Common myeloid progenitor, CD34-positive (primary cell): Measurements from ENCODE around the gene NDUFS2.

ENCODE experiments used
- CTCF ChIA-PET: fragments of 350-600 bp; sonication (Branson Sonifier 250); formaldehyde crosslinking; loops from one replicate; lab custom pipeline; 2021; ENCODE audit warnings: antibody characterized with exemption; lab: Charles Lee
- POLR2A ChIA-PET: fragments of 350-600 bp; sonication (Branson Sonifier 250); formaldehyde crosslinking; loops from one replicate; lab custom pipeline; 2021; ENCODE audit warnings: antibody characterized with exemption; lab: Charles Lee
- DNase-seq, 3 donors: peaks; one replicate each; pipeline versions ENCODE4 v3.0.0 to v3.0.0-alpha.2; 2013
- H3K27ac ChIP-seq, 2 experiments: 1 replicate in 1 of 2; 2 replicates in 1 of 2; pipeline ENCODE4 v1.7.0; 2013; ENCODE audit warnings: inconsistent platforms in 2 of 2, low read length in 2 of 2, mild to moderate bottlenecking in 2 of 2, low read depth in 1 of 2, moderate library complexity in 1 of 2; ENCODE audit not compliant: severe bottlenecking in 2 of 2, insufficient read depth in 1 of 2, poor library complexity in 1 of 2
- H3K27me3 ChIP-seq, 5 experiments: replicated peaks in 2 of 5; 1 replicate in 3 of 5; 2 replicates in 2 of 5; pipeline versions ENCODE4 v1.6.1 to v1.7.0; 2013; ENCODE audit warnings: low read length in 4 of 5, mild to moderate bottlenecking in 2 of 5, moderate library complexity in 2 of 5, inconsistent platforms in 1 of 5; ENCODE audit not compliant: insufficient read depth in 5 of 5, control insufficient read depth in 4 of 5
- H3K36me3 ChIP-seq, 4 experiments: 1 replicate in 2 of 4; 2 replicates in 2 of 4; pipeline versions ENCODE4 v1.6.1 to v1.7.0; 2013; ENCODE audit warnings: low read length in 3 of 4, control low read depth in 1 of 4, mild to moderate bottlenecking in 1 of 4; ENCODE audit not compliant: control insufficient read depth in 4 of 4, insufficient read depth in 4 of 4
- H3K4me1 ChIP-seq, 4 experiments: 1 replicate in 3 of 4; 2 replicates in 1 of 4; pipeline versions ENCODE4 v1.6.1 to v1.7.1; 2013; ENCODE audit warnings: low read length in 3 of 4, mild to moderate bottlenecking in 3 of 4, control low read depth in 1 of 4, inconsistent platforms in 1 of 4, moderate library complexity in 1 of 4; ENCODE audit not compliant: control insufficient read depth in 4 of 4, insufficient read depth in 4 of 4; ENCODE audit errors: control extremely low read depth in 1 of 4
- H3K4me3 ChIP-seq, 7 experiments: 1 replicate in 4 of 7; 2 replicates in 3 of 7; pipeline versions ENCODE4 v1.5.1 to v1.7.0; 2013; ENCODE audit warnings: mild to moderate bottlenecking in 7 of 7, low read length in 6 of 7, moderate library complexity in 6 of 7, inconsistent platforms in 2 of 7, low read depth in 2 of 7, control low read depth in 1 of 7; ENCODE audit not compliant: insufficient read depth in 4 of 7, control insufficient read depth in 1 of 7; ENCODE audit errors: extremely low read depth in 1 of 7
- H3K9me3 ChIP-seq, 5 experiments: 1 replicate in 4 of 5; 2 replicates in 1 of 5; pipeline versions ENCODE4 v1.6.1 to v1.7.1; 2013; ENCODE audit warnings: low read length in 4 of 5, mild to moderate bottlenecking in 2 of 5, inconsistent platforms in 1 of 5, low read depth in 1 of 5, moderate library complexity in 1 of 5; ENCODE audit not compliant: control insufficient read depth in 4 of 5, insufficient read depth in 2 of 5; ENCODE audit errors: control extremely low read depth in 1 of 5
- WGBS: methylation state at CpG from one replicate; pipeline ENCODE4 v1.1.5; 2013; ENCODE audit not compliant: insufficient coverage; 5-methylcytosine and 5-hydroxymethylcytosine counted together

The NDUFS2 gene

DNA sequence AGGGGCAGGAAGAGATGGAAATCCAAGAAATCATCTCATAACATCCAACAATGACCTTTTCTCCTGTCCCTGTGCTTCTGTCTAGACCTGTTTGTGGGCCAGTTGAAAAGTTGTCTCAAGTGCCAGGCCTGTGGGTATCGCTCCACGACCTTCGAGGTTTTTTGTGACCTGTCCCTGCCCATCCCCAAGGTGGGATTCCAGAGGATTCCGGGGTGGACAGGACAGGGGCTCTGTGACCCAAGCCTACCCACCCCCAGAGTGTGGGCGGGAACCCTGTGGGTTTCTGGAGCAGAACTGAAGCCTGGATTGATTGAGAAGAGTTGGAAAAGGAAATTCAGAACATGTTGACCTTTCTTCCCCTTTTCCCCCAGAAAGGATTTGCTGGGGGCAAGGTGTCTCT lies 38.4 kb upstream of the NDUFS2 start:
- peaks cover 0 to 52% (median 22%) of the 10 kb centered on the region in 4 experiments for H3K36me3 ChIP-seq
- H3K9me3 ChIP-seq, result no peaks in the 10 kb centered on the region
- H3K4me1 ChIP-seq, result peaks cover 3 to 44% (median 39%) of the 10 kb centered on the region in 4 experiments
- DNase-seq, result no peak
- POLR2A ChIA-PET, result no interaction called here
- peak overlapping the region in 1 of 2 experiments; percentile 98 for H3K27ac ChIP-seq
- no peak overlapping the region for H3K4me3 ChIP-seq
- no peaks in the 10 kb centered on the region for H3K27me3 ChIP-seq
- CTCF ChIA-PET, result interaction anchor here (2.2 to 6.1 kb wide), 3 partner anchors 9 to 14 kb away, joined by 10 to 45 read pairs (median 12); partner anchors contain the start of genes B4GALT3 and UFC1
- WGBS, result 100% methylated on average over 4 of the region's 5 CpGs

DNA sequence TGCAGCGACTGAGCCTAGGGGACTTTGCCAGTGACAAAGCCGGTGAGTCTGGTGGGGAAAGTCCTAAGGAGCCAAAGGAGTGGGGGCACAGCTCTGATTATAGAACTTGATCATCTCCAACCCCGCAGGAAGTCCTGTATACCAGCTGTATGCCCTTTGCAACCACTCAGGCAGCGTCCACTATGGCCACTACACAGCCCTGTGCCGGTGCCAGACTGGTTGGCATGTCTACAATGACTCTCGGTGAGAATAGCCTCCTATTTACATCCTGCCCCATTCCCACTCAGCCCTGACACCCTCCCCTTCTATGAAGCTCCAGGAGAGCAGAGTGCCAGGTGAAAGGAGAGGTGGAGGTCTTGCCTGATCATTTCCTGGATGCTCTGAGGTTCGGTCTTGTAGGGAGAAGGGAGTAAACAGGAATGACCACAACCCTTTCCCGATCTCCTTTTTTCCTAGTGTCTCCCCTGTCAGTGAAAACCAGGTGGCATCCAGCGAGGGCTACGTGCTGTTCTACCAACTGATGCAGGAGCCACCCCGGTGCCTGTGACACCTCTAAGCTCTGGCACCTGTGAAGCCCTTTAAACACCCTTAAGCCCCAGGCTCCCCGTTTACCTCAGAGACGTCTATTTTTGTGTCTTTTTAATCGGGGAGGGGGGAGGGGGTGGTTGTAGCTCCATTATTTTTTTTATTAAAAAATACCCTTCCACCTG lies 37.1 kb upstream of the NDUFS2 start:
- 100% methylated on average over 10 of the region's 14 CpGs for WGBS
- Histone ChIP-seq H3K27ac (peak overlapping the region; percentile 97 to 98), H3K4me3 (peak overlapping the region in 5 of 7 experiments; percentile 74 to 91 (median 77)), H3K9me3 (no peaks in the 10 kb centered on the region), H3K4me1 (peaks cover 3 to 37% (median 31%) of the 10 kb centered on the region in 4 experiments), H3K36me3 (peaks cover 5 to 56% (median 33%) of the 10 kb centered on the region in 4 experiments), H3K27me3 (no peaks in the 10 kb centered on the region)
- ChIA-PET CTCF (interaction anchor here (0.8 to 6.1 kb wide), 19 partner anchors 7 to 217 kb away, joined by 3 to 45 read pairs (median 6); partner anchors contain the start of genes ADAMTS4, B4GALT3, CFAP126 and KLHDC9), POLR2A (interaction anchor here (0.6 to 1.8 kb wide), 4 partner anchors 12 to 144 kb away, joined by 3 to 12 read pairs (median 4); partner anchors contain the start of genes B4GALT3, DEDD, F11R and UFC1)
- DNase-seq, result no peak

DNA sequence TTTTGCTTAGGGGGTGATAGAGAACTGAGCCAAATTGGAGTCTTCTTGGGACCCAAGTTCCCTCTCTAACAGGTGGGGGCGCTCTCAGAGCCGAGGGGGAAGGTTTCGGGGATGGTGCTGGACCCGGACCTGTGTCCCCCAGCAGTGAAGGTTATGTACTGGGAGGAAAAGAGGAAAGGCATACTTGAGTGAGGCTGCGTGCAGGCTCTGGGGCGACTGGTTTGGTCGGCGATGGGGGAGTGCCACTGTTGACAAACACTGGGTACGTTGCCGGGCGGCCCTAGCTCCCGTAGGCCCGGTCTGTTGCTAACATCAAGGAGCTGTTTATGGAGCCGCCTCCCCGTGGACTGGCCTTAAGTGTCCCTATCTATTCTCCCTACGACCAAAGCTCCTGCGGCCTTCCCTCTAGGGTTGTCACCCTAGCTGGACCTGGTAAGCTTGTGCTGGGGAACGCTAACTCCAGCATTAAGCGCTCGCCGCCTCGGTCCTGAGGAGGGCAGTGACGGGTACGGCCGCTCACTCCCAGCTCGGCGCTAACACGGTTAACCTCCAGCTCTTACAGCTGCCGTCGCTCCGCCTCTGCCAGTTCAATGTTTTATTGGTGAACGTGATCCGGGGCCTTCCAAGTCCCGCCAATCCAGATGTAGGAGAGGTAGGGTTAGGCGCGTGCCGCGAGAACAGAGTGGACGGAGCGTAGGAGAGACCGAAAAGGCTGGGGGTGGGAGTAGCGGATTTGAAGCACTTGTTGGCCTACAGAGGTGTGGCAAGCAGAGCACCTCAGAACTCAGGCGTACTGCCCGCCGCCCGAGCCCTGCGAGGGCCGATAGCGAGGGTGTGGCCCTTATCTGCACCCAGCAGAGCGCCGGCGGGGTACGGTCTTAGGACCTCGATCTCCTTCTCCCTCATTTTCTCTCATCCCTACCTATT lies 36.2 kb upstream of the NDUFS2 start, which contains the start of gene PPOX:
TSS of gene PPOX (plus strand) at position 685 of the 927 bp plus-strand sequence. CDS start 422 bp downstream, outside the sequence.
- peak; percentile 97 to 99 (median 99) for DNase-seq
- peaks cover 3 to 29% (median 24%) of the 10 kb centered on the region in 4 experiments for H3K4me1 ChIP-seq
- peak within 1 kb of the TSS; percentile 53 to 91 (median 77) for H3K4me3 ChIP-seq
- peaks cover 10 to 57% (median 41%) of the 10 kb centered on the region in 4 experiments for H3K36me3 ChIP-seq
- no peaks in the 10 kb centered on the region for H3K27me3 ChIP-seq
- 0% methylated on average over 32 of the region's 54 CpGs for WGBS
- ChIA-PET CTCF (interaction anchor here (0.6 to 6.1 kb wide), 31 partner anchors 8 to 216 kb away, joined by 3 to 45 read pairs (median 4); partner anchors contain the start of genes ADAMTS4, B4GALT3, CFAP126 and KLHDC9), POLR2A (interaction anchor here (1.1 to 1.8 kb wide), 3 partner anchors 11 to 33 kb away, joined by 3 to 12 read pairs (median 6); partner anchors contain the start of genes B4GALT3, DEDD and UFC1)
- H3K9me3 ChIP-seq, result no peaks in the 10 kb centered on the region
- H3K27ac ChIP-seq, result peak within 1 kb of the TSS; percentile 97 to 98

DNA sequence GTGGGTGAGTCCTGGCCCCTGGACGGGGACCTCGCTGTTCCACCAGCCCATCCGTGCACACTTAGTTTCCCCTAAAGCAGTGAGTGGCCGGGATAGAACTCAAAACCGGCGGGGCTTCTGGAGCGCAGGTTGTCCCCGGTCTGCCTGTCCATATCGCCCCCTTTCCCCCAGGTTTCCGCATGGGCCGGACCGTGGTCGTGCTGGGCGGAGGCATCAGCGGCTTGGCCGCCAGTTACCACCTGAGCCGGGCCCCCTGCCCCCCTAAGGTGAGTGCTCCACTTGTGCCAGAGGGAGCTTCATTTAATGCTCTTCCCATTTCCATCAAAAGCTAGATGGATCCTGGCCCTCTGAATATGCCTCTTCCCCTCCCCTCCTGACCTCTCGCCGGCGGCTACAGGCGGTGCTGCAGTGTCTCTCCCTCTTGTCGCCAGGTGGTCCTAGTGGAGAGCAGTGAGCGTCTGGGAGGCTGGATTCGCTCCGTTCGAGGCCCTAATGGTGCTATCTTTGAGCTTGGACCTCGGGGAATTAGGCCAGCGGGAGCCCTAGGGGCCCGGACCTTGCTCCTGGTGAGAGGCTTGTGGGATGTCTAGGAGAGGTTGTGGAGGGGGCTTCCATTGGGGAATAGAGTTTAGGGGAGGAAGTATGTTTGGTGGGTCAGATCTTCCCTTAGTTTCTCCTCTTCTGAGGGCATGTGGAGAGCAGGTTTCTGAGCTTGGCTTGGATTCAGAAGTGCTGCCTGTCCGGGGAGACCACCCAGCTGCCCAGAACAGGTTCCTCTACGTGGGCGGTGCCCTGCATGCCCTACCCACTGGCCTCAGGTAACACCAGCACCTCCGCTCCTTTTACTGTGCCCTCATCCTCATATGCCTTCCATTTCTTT lies 35.3 kb upstream of the NDUFS2 start:
- ChIA-PET POLR2A (interaction anchor here (0.6 to 1.8 kb wide), 3 partner anchors 10 to 19 kb away, joined by 3 to 12 read pairs (median 6); partner anchors contain the start of genes B4GALT3 and UFC1), CTCF (interaction anchor here (0.6 to 6.1 kb wide), 17 partner anchors 9 to 207 kb away, joined by 3 to 45 read pairs (median 5); partner anchors contain the start of genes B4GALT3, KLHDC9, NDUFS2 and UFC1)
- H3K36me3 ChIP-seq, result peaks cover 10 to 58% (median 48%) of the 10 kb centered on the region in 4 experiments
- WGBS, result 10% methylated on average over 27 of the region's 33 CpGs
- H3K27me3 ChIP-seq, result no peaks in the 10 kb centered on the region
- DNase-seq, result peak in 2 of 3 donors; percentile 27 to 50
- H3K27ac ChIP-seq, result peak overlapping the region; percentile 97 to 98
- H3K9me3 ChIP-seq, result no peaks in the 10 kb centered on the region
- H3K4me1 ChIP-seq, result peaks cover 3 to 26% (median 23%) of the 10 kb centered on the region in 4 experiments
- H3K4me3 ChIP-seq, result peak overlapping the region; percentile 53 to 91 (median 77)

DNA sequence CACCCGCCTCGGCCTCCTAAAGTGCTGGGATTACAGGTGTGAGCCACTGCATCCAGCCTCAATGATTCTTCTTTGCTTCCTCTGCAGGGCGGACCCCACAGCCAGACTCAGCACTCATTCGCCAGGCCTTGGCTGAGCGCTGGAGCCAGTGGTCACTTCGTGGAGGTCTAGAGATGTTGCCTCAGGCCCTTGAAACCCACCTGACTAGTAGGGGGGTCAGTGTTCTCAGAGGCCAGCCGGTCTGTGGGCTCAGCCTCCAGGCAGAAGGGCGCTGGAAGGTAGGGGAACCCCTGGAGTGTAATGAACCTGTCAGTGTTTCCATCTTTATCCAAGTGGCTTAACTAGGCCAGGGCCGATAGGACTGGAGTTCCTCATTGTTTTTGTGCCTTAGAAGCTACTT lies 33.3 kb upstream of the NDUFS2 start:
- ChIA-PET CTCF (interaction anchor here (0.8 to 6.1 kb wide), 3 partner anchors 7 to 12 kb away, joined by 3 to 45 read pairs (median 6); partner anchors contain the start of gene B4GALT3), POLR2A (no interaction called here)
- Histone ChIP-seq H3K9me3 (no peaks in the 10 kb centered on the region), H3K27me3 (no peaks in the 10 kb centered on the region), H3K4me1 (peaks cover 3 to 24% (median 23%) of the 10 kb centered on the region in 4 experiments), H3K4me3 (no peak overlapping the region), H3K27ac (no peak overlapping the region), H3K36me3 (peaks cover 13 to 63% (median 52%) of the 10 kb centered on the region in 4 experiments)
- WGBS, result 100% methylated on average over 9 of the region's 9 CpGs
- no peak for DNase-seq
